GM21367 (cell line): ENCODE measurements around the gene TMEM208.

ENCODE experiments used
- ATAC-seq: cut with Tn5 transposase; IDR thresholded peaks from one replicate; pipeline ENCODE4 v1.9.1; 2021; ENCODE audit not compliant: unreplicated experiment

The TMEM208 gene

GRCh38 chr16:67208154-67208896 lies 18.6 kb upstream of the TMEM208 start:
- ATAC-seq, result no peak

GRCh38 chr16:67209565-67209964 lies 17.4 kb upstream of the TMEM208 start:
- no peak for ATAC-seq

DNA sequence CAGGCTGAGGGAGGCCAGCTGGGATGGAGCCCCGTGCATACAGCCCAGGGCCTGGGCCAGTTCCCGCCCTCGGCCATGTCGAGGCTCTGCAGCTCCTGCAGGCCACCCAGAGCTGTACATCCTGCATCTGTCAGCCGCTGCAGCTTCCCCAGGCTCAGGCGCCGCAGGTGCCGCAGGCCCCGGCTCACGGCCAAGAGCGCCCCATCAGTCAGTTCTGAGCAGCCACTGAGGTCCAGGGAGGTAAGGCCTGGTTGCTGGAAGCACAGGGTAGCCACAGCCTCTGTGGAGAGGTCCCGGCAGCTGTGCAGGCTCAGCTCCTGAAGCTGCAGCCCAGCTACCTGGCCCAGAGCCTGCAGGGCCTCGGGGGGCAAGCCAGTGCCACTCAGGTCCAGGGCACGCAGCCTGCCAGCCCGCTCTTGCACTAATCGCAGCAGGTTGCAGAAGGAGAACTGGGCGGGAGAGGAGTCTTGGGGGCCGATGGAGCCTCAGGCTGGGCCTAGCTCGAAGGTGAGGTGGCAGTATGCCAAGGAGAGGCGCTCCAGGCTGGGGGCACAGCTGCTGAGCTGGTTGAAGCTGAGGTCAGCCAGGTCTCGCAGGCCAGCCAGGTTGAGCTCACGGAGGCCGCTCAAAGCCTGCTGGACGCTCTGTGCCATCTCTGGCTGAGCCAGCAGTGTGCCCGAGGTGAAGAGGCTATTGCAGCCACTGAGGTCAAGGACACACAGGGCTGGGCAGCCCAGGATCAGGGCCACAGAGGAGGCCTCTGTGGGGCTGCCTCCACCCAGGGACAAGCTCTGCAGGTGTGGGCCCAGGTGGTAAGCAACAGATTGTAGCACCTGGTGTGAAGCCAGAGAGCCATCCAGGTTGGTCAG lies 16.6 kb upstream of the TMEM208 start:
- ATAC-seq, result no peak

DNA sequence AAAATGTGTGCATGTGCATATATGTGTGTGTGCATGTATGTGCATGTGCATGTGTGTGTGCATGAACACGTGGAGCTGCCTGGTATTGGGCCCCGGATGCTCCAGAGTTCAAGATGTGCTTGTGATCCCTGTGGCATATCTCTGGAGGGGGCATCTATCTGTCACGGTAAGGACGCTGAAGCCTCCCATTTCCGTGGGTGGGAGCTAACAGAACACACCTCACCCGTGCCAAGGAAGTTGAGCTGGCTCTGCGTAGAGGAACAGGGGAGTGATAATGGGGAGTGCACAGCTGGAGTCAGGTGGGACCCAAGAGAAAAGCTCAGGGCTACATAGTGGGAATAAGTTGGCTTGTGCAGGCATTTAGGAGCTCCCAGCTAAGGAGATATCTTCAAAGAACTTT lies 15.3 kb upstream of the TMEM208 start:
- ATAC-seq, result no peak

DNA sequence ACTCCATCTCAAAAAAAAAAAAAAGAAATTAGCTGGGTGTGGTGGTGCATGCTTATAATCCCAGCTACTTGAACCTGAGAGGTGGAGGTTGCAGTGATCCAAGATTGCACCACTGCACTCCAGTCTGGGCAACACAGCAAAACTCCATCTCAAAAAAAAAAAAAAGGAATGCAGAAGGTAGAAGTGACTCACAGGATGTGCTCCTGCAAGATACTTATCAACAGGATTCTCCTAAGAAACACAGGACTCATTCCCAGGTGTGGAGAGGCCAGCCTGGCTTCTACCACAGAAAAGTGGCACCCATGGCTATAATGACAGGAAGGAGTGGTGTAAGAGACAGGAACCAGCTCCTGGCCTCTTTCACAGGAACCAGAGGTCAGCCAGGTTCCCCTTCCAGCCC lies 14.2 kb upstream of the TMEM208 start:
- no peak for ATAC-seq

- no peak for ATAC-seq
Measured at GRCh38 chr16:67213197-67214019, 13.5 kb upstream of the TMEM208 start.

DNA sequence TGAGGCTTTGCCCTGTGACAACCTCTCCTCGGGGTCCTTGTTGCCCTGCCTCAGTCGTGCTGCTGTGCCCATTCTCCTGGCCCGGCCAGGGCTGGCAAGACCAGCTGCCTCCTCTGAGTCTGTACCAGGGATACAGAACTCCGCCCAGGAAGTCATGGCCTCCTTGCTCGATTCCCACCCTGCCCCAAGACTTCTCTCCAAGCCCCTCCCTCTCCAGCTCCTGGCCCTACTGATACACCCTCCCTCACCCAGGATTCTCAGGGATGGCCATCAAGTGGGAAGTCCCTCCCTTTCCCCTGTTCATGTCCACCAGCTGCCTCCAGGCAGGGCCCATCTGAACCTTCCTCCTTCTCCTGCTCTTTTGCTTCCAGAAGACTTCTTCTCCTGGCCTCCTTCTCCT lies 11.2 kb upstream of the TMEM208 start:
- no peak for ATAC-seq

DNA sequence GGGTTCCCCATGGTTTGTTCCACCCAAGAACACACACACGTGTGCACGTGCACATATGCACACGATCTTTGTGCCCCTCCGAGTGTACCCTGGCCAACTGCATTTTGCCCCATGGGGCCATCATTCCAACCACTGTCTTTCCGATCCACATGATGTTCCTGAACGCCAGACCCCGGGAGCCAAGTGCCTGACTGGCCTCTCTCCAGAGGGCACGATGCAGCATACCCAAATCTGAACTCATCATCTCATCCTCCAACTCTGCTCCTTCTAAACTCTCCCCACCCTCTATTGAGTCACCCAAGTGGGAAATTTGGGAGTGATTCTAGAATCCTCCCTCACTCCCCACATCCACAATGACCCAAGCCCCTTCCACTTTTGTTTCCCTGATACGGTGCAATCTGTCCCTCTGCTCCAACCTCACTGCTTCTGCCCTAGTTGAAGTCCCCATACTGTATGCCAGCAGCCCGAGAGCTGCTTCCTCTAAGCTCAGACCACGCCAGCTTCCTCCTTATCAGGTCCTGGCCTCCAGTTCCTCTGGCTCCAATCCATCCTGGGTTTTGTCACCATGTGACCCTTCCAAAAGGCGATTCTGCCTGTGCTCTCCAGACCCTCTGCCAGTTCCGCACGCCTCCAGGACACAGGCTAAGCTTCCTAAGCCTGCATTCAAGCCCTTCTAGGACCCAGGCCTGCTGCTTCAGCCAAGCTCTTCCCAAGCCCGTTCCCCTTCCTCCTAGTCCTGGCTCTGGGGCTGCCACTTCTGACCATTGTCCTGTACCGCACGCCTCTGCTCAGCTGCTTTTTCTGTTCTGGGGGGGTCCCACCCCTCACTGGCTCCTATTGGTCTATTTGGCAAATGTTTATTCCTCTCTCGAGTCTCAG lies 10.1 kb upstream of the TMEM208 start:
- no peak for ATAC-seq

GRCh38 chr16:67223992-67224391 lies 2.9 kb upstream of the TMEM208 start:
- no peak for ATAC-seq

GRCh38 chr16:67226295-67226803 lies 581 bp upstream of the TMEM208 start:
- no peak for ATAC-seq

GRCh38 chr16:67227567-67227921 lies 614 bp downstream of the TMEM208 start:
- ATAC-seq, result no peak

DNA sequence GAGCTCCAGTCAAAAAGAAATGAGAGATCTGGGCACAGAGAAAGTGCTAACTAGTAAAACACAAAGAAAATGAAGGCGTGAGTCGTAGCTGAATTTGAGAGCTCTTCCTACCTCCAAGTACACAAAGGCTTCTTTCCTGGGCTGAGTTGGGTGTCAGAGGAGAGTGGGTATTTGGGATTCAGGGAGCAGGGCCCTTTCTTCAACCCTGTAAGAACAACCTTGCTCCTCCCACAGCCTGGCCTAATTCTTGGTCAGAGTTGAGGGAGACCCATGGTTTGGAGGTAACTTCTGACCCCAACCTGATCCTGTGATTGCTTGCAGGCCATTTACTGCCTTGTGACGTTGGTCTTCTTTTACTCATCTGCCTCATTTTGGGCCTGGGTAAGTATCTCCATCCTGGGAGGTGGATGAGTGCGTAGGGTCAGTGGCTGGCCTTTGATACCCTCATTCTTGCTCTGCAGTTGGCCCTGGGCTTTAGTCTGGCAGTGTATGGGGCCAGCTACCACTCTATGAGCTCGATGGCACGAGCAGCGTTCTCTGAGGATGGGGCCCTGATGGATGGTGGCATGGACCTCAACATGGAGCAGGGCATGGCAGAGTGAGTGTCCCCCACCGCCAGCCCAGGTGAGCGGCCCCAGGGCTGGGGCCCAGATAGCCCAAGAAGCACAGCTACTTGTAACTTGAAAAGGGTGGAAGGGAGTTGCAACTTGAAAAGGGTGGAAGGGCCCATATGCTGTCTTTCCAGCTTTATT lies 1.3 kb downstream of the TMEM208 start:
- no peak for ATAC-seq

DNA sequence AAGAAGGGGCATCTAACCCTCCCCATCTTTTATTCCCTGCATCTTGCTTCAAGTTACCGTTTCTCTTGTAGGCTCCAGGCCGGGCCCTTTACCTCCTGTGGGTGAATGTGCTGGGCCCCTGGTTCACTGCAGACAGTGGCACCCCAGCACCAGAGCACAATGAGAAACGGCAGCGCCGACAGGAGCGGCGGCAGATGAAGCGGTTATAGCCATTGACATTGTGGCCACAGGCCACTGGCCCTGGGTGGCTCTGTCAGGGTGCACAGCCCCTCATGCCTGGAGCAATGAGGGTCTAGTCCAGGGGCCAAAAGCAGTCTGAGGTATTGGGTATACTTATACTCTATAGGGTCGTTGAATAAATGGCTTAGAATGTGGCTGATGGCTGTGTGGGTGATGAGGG lies 2.0 kb downstream of the TMEM208 start:
- ATAC-seq, result no peak

DNA sequence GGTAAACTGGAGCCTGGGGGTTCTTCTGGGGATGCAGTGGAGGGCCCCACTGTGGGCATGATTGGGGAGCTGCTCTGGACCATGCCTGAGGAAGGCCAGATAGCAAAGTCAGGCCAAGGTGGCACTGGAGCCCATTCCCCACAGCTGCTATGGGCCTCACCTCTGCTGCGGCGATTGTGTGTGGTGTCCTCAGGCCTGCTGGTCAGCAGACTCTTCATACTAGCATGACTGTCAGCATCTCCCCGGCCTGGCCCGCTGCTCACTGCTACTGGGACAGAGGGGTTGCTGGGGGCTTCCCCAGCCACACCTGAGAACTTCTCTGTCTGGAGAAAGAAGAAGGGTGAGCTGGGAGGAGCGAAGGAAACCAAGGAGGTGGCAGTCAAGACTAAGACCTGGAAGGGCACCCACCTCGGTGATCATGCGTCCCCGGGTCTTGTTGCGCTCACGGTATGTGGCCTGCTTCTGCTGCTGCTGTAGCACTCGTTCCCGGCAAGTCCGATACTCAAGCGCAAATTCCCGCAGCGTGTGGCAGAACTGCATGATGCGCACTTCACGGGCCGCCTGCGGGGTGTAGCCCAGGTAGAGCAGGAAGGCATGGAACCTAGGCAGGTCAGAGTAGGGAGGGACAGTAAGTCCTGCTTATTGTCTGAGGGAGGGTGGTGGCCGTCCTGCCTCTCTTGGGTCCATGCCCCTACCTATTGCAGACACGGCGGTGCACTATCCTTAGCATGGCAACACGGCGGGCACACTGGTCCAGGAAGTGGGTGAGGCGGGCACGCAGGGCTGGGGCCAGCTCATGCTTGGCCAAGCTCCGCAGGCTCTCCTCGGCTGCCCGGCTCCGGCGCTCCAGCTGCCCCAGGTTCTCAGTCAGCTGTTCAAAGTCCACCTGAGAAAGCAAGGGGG lies 3.2 kb downstream of the TMEM208 start:
- ATAC-seq, result no peak

DNA sequence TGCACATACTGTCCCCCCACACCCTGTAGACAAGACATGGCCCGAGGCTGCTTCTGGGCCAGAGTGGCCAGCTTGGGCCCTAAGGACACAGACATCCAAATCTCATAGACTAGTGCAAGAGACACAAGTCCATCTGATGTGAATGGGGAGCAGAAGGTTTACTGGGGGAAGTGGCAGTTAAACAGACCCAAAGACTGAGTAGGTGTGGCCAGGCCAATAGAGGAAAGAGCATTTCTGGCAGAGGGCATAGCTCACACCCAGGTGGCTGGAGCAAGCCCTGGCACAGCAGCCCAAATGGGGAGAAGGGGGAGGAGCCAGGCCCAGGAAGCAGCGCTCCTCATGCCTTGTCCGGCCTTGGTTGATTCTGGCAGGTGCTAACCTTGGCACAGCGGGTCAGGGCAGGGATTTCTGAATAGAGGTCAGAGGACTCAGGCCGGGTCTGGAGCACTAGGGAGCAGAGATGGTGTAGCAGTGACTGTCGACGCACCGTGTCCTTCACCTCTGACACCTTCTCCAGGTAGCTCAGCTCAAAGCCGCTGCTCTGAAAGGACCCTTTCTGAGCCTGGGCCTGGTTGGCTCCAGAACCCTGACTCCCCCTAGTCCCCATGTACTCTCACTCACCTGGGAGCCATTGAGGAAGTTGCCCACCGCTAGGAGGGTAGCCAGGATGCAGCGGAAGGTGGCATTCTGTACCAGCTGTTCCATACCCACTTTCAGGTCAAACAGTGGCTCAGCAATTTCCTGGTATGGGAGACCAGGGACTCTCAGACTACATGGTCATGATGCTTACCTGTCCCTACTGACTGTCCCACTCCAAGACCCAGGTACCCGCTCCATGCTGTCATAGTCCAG lies 4.1 kb downstream of the TMEM208 start:
- no peak for ATAC-seq

- ATAC-seq, result no peak
Measured at GRCh38 chr16:67233596-67233995, 6.7 kb downstream of the TMEM208 start.

DNA sequence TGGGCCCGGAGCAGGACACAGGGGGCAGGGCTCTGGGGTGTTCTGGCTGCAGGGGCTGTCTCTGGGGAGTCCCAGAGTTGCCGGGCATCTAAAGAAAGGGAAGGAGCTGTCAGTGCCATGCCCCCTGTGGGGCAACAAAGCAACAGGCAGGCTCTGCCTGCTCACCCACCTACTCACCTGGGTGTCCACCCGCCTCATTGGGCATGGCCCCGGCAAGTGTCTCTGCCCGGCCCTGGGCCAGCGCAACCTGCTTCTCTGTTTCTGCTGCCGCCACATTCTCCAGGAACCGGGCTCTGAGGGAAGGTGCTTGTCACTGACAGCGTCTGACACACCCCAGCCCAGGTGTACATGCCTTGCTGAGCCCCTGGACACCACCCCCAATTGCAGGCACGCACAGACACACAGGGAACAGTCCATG lies 7.3 kb downstream of the TMEM208 start:
- no peak for ATAC-seq
